GM12878 (cell line): ENCODE data around the gene SIGLEC6. TPM values are rescaled to one million over a fixed set of nuclear protein-coding genes. Genes with fewer than 3 reads are reported as not detected.

Experiments used
- ATAC-seq: fragments of 200-7000 bp; cut with Tn5 transposase; 3 replicates; pipeline ENCODE4 v1.9.1; 2020; ENCODE audit warnings: mild to moderate bottlenecking, moderate library complexity
- BruUV-seq: library from RNA; stranded (reverse); fragments of 400-500 nt; replicated peaks from 2 replicates; lab custom pipeline; 2021; lab: Mats Ljungman, UMichigan
- CTCF ChIA-PET: fragments of 300-600 bp; sonication (Branson Sonifier 250); formaldehyde crosslinking; extraction: SDS; loops from one replicate; lab custom pipeline; 2021; ENCODE audit warnings: inconsistent platforms; lab: Yijun Ruan, JAX
- POLR2A ChIA-PET: fragments of 350-600 bp; formaldehyde crosslinking; extraction: SDS; loops from one replicate; lab custom pipeline; 2021; ENCODE audit warnings: inconsistent platforms; lab: Charles Lee
- RAD21 ChIA-PET: fragments of 300-600 bp; sonication (Branson Sonifier 250); formaldehyde crosslinking; loops from one replicate; lab custom pipeline; 2023; ENCODE audit warnings: antibody characterized with exemption; ENCODE audit not compliant: unreplicated experiment; lab: Charles Lee
- SMC1A ChIA-PET: fragments of 300-600 bp; sonication (Branson Sonifier 250); formaldehyde crosslinking; loops from one replicate; lab custom pipeline; 2023; ENCODE audit not compliant: unreplicated experiment, uncharacterized antibody; lab: Charles Lee
- DNase-seq: peaks from one replicate; pipeline ENCODE4 v3.0.0-alpha.2; 2011; ENCODE audit warnings: low read depth, low spot score
- FAIRE-seq: peaks from 3 replicates; lab custom pipeline; 2011; peaks lifted over from hg19 to GRCh38; lab: Jason Lieb, UNC
- H2AFZ ChIP-seq: 2 replicates; pipeline ENCODE4 v1.6.0; 2011; ENCODE audit warnings: low read depth, low read length, control low read depth; ENCODE audit not compliant: control insufficient read depth
- H3K27ac ChIP-seq: 2 replicates; pipeline ENCODE4 v1.5.1; 2011; ENCODE audit warnings: control low read depth; ENCODE audit not compliant: control insufficient read depth, insufficient read depth
- H3K27me3 ChIP-seq, 2 experiments: replicated peaks in 1 of 2; 2 replicates each; pipeline versions ENCODE4 v1.6.0 to v1.6.1; 2011; ENCODE audit warnings: low read length in 1 of 2; ENCODE audit not compliant: control insufficient read depth in 2 of 2, insufficient read depth in 2 of 2
- H3K36me3 ChIP-seq, 2 experiments: 2 replicates each; pipeline ENCODE4 v1.5.1; 2011; ENCODE audit warnings: low read length in 1 of 2; ENCODE audit not compliant: control insufficient read depth in 2 of 2, insufficient read depth in 2 of 2
- H3K4me1 ChIP-seq: 2 replicates; pipeline ENCODE4 v1.6.1; 2011; ENCODE audit warnings: mild to moderate bottlenecking, low read length, moderate library complexity, mixed read lengths; ENCODE audit not compliant: control insufficient read depth, insufficient read depth
- H3K4me2 ChIP-seq: 2 replicates; pipeline ENCODE4 v1.6.0; 2011; ENCODE audit warnings: control low read depth; ENCODE audit not compliant: control insufficient read depth, insufficient read depth
- H3K4me3 ChIP-seq: fragments of 200-600 bp; sonication (generic); 2 replicates; pipeline ENCODE4 v1.5.1; 2016
- H3K79me2 ChIP-seq: 2 replicates; pipeline ENCODE4 v1.6.0; 2011; ENCODE audit warnings: low read length; ENCODE audit not compliant: control insufficient read depth, insufficient read depth
- H3K9ac ChIP-seq: 2 replicates; pipeline ENCODE4 v1.8.0; 2011; ENCODE audit warnings: low read length, control low read depth, mixed read lengths; ENCODE audit not compliant: control insufficient read depth, insufficient read depth
- H3K9me3 ChIP-seq: replicated peaks from 3 replicates; pipeline ENCODE4 v1.5.1; 2011; ENCODE audit warnings: mild to moderate bottlenecking, low read length; ENCODE audit not compliant: control insufficient read depth, insufficient read depth
- H4K20me1 ChIP-seq: 2 replicates; pipeline ENCODE4 v1.6.0; 2011; ENCODE audit not compliant: control insufficient read depth, insufficient read depth
- EP300 ChIP-seq, 2 experiments: fragments of 150-350 bp in 1 of 2; IDR thresholded peaks; 2 replicates each; pipeline ENCODE4 v1.6.1; 2011 to 2012; ENCODE audit warnings: low read depth in 2 of 2, low read length in 2 of 2, borderline replicate concordance in 1 of 2, improper control_type of control experiment in 1 of 2, inconsistent platforms in 1 of 2; ENCODE audit not compliant: control insufficient read depth in 1 of 2
- EZH2 ChIP-seq: IDR thresholded peaks from 2 replicates; pipeline ENCODE4 v1.6.1; 2012; ENCODE audit warnings: low read depth, mild to moderate bottlenecking, control low read depth, inconsistent platforms, low read length, borderline replicate concordance; ENCODE audit not compliant: control insufficient read depth
- JUNB ChIP-seq: IDR thresholded peaks from 2 replicates; pipeline ENCODE4 v1.6.1; 2016; ENCODE audit warnings: antibody characterized with exemption, mild to moderate bottlenecking
- MTA2 ChIP-seq: fragments of 450-650 bp; IDR thresholded peaks from 2 replicates; pipeline ENCODE4 v1.6.1; 2016; ENCODE audit warnings: low read depth, mild to moderate bottlenecking, moderate library complexity
- NFXL1 ChIP-seq: fragments of 450-650 bp; IDR thresholded peaks from 2 replicates; pipeline ENCODE4 v1.6.1; 2017; ENCODE audit warnings: antibody characterized with exemption, mild to moderate bottlenecking, borderline replicate concordance
- NR2C1 ChIP-seq: fragments of 450-650 bp; IDR thresholded peaks from 2 replicates; pipeline ENCODE4 v1.6.1; 2017; ENCODE audit warnings: antibody characterized with exemption, mild to moderate bottlenecking, moderate library complexity
- RUNX3 ChIP-seq: IDR thresholded peaks from 2 replicates; pipeline ENCODE4 v1.6.1; 2012; ENCODE audit warnings: low read length, inconsistent platforms
- SMC3 ChIP-seq: IDR thresholded peaks from 2 replicates; pipeline ENCODE4 v1.6.1; 2011; ENCODE audit warnings: low read length, improper control_type of control experiment, borderline replicate concordance
- TARDBP ChIP-seq: IDR thresholded peaks from 2 replicates; pipeline ENCODE4 v1.6.1; 2016; ENCODE audit warnings: borderline replicate concordance
- YBX1 ChIP-seq: fragments of 450-650 bp; IDR thresholded peaks from 2 replicates; pipeline ENCODE4 v1.6.1; 2016; ENCODE audit warnings: antibody characterized with exemption
- ZNF217 ChIP-seq: fragments of 450-650 bp; IDR thresholded peaks from 2 replicates; pipeline ENCODE4 v1.6.1; 2017; ENCODE audit warnings: antibody characterized with exemption, mild to moderate bottlenecking
- WGBS: methylation state at CpG from one replicate; pipeline ENCODE4 v1.1.6; 2016; ENCODE audit warnings: low lambda C conversion rate; ENCODE audit not compliant: insufficient replicate concordance, insufficient coverage; ENCODE audit errors: missing lambda C conversion rate; 5-methylcytosine and 5-hydroxymethylcytosine counted together
- in situ Hi-C: fragments of 300-500 bp; cut with MboI; formaldehyde crosslinking; loops from 9 replicates; pipeline ENCODE4 v1.14.3; 2018; ENCODE audit warnings: mixed read lengths
- intact Hi-C: fragments of 100-400 bp; cut with micrococcal nuclease; formaldehyde crosslinking; loops from one replicate; pipeline ENCODE4 v1.14.2; 2022; ENCODE audit not compliant: unreplicated experiment
- polyA plus RNA-seq, 11 experiments: library from polyadenylated mRNA; depleted of rRNA in 4 of 11; unstranded in 6 of 11; stranded (reverse) in 5 of 11; fragments of >200 nt; fragmentation: Nextera tagmentation in 4 of 11; fragmentation: Illumina TruSeq in 1 of 11; extraction: Ambion mirVana in 4 of 11; extraction: Trizol in 1 of 11; gene quantifications; 1 replicate in 1 of 11; 2 replicates in 10 of 11; pipeline versions ENCODE4 v1.2.1 to v1.2.3, GENCODE V29; 2011 to 2016; ENCODE audit warnings: inconsistent platforms in 2 of 11, missing spikeins in 2 of 11, low read depth in 1 of 11
- total RNA-seq, 4 experiments: library from RNA; depleted of rRNA in 3 of 4; stranded (reverse); fragments of >200 nt in 3 of 4; fragmentation: Illumina TruSeq in 1 of 4; extraction: Trizol in 1 of 4; gene quantifications; 2 replicates each; pipeline versions ENCODE4 v1.2.1 to v1.2.3, GENCODE V29; 2013 to 2021
- TF ChIP-seq, protein P1 (sequence below): IDR thresholded peaks from 2 replicates; pipeline ENCODE4 v1.6.1; 2012; ENCODE audit warnings: mild to moderate bottlenecking, low read depth, low read length
- TF ChIP-seq, protein P2 (sequence below): IDR thresholded peaks from 2 replicates; pipeline ENCODE4 v1.6.1; 2012; ENCODE audit warnings: low read depth, low read length, improper control_type of control experiment

SIGLEC6 gene
- total and polyA plus RNA-seq, 10 of the 15 experiments (the other 5 are each of a cell fraction or from before 2014, with no cell fraction given), result 0.08 to 0.40 (median 0.27) TPM; not detected in 2

DNA sequence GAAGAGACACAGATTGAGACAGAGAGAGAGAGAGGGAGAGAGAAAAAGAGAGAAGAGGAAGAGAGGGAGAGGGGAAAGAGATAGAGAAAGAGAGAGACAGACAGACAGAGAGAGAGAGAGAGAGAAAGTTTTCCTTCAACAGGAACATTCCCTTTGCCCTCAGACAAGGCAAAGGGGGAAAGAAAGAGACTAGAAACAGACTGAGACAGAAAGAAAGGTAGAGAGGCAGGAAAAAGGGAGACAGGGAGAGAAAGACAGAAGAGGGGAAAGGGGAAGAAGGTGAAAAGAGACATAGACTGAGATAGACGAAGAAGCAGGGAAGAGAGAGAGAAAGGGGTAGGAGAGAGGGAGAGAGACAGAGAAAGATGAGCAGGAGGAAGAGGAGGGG, 21.1 kb upstream of the SIGLEC6 start:
- H3K9me3 ChIP-seq, result no peaks in the 10 kb centered on the region
- no TSS peak for BruUV-seq
- no peak overlapping the region for H3K27ac ChIP-seq
- no peak for DNase-seq
- no peaks in the 10 kb centered on the region for H4K20me1 ChIP-seq
- in situ Hi-C loops, result no loop called here
- intact Hi-C loops, result no loop called here
- no peak for ATAC-seq
- H3K36me3 ChIP-seq, result no peaks in the 10 kb centered on the region
- ChIA-PET POLR2A (no interaction called here), SMC1A (no interaction called here), RAD21 (no interaction called here)
- H3K79me2 ChIP-seq, result no peaks in the 10 kb centered on the region
- H3K9ac ChIP-seq, result no peak overlapping the region
- H2AFZ ChIP-seq, result no peak overlapping the region
- H3K27me3 ChIP-seq, result no peaks in the 10 kb centered on the region
- H3K4me1 ChIP-seq, result peaks cover 28% of the 10 kb centered on the region
- TF ChIP-seq ZNF217 (no peak), YBX1 (no peak), NR2C1 (no peak), NFXL1 (no peak), SMC3 (no peak)
- TF ChIP-seq, all 136 proteins: peak for 0
- FAIRE-seq, result no peak
- CTCF ChIA-PET, result interaction anchor here (1.1 kb wide), 1 partner anchor 38 kb away, joined by 3 read pairs; no protein-coding TSS in a partner anchor
- Histone ChIP-seq H3K4me2 (no peak overlapping the region), H3K4me3 (no peak overlapping the region)
- 0% methylated on average over 1 of the region's 1 CpG for WGBS

DNA sequence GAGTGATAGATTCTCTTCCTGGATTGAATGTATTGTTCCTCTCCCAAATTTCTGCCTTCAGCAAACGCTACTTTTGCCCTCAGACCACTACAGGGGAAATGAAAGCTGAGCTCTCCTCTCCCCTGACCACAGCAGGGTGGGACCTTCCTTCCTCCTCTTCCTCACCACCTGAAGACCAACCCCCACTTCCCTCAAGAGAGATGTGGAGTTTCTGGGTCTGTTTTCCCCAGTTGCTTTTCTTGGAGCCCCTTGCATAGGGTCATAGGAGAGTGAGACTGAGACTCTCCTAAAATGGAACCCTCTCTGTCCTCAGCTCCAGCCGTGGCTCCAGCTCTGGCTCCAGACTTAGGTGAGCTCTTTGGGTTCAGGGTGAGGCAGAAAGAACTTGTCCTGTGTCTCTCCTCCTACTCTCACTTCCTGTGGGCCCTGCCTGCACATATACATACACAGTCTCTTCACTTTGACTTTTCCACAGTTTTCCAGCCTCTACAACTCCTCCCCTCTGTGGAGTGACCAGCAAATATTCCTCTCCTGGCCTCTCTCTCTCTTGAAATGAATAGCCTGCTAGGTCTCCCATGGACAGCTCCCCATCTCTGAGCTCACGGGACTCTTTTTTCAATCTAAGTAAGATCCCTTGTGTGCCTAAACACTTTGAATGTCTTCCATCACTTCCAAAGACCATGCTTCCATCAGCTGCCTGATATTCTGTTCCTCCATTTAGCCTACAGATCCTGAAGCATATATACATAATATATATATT, 20.4 kb upstream of the SIGLEC6 start:
- Histone ChIP-seq H3K27ac (no peak overlapping the region), H3K27me3 (no peaks in the 10 kb centered on the region), H3K4me3 (no peak overlapping the region; the same call in 1 of the 2 replicates), H3K36me3 (no peaks in the 10 kb centered on the region), H4K20me1 (no peaks in the 10 kb centered on the region), H3K79me2 (no peaks in the 10 kb centered on the region), H2AFZ (no peak overlapping the region), H3K4me2 (no peak overlapping the region), H3K9ac (no peak overlapping the region), H3K4me1 (peaks cover 34% of the 10 kb centered on the region), H3K9me3 (no peaks in the 10 kb centered on the region)
- POLR2A ChIA-PET, result no interaction called here
- no TSS peak for BruUV-seq
- FAIRE-seq (peak; percentile 68), ATAC-seq (no peak), DNase-seq (no peak)
- SMC1A ChIA-PET, result no interaction called here
- CTCF ChIA-PET, result interaction anchor here (1.1 kb wide), 1 partner anchor 38 kb away, joined by 3 read pairs; no protein-coding TSS in a partner anchor
- 2% methylated on average over 3 of the region's 3 CpGs for WGBS
- in situ Hi-C loops (no loop called here), intact Hi-C loops (no loop called here)
- RAD21 ChIA-PET, result no interaction called here
- TF ChIP-seq, protein P1, sequence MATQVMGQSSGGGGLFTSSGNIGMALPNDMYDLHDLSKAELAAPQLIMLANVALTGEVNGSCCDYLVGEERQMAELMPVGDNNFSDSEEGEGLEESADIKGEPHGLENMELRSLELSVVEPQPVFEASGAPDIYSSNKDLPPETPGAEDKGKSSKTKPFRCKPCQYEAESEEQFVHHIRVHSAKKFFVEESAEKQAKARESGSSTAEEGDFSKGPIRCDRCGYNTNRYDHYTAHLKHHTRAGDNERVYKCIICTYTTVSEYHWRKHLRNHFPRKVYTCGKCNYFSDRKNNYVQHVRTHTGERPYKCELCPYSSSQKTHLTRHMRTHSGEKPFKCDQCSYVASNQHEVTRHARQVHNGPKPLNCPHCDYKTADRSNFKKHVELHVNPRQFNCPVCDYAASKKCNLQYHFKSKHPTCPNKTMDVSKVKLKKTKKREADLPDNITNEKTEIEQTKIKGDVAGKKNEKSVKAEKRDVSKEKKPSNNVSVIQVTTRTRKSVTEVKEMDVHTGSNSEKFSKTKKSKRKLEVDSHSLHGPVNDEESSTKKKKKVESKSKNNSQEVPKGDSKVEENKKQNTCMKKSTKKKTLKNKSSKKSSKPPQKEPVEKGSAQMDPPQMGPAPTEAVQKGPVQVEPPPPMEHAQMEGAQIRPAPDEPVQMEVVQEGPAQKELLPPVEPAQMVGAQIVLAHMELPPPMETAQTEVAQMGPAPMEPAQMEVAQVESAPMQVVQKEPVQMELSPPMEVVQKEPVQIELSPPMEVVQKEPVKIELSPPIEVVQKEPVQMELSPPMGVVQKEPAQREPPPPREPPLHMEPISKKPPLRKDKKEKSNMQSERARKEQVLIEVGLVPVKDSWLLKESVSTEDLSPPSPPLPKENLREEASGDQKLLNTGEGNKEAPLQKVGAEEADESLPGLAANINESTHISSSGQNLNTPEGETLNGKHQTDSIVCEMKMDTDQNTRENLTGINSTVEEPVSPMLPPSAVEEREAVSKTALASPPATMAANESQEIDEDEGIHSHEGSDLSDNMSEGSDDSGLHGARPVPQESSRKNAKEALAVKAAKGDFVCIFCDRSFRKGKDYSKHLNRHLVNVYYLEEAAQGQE, result peak; percentile 19; the same call in 1 of the 2 replicates
- TF ChIP-seq EZH2, result no peak
- TF ChIP-seq TARDBP, result no peak
- no peak for TF ChIP-seq JUNB
- no peak for TF ChIP-seq MTA2
- no peak for TF ChIP-seq EP300 (IDR thresholded peaks at IDR 0.05; ENCODE audit: borderline replicate concordance in 1 of 2, control insufficient read depth in 1 of 2, low read depth in 2 of 2, low read length in 2 of 2)
- TF ChIP-seq, protein P2, sequence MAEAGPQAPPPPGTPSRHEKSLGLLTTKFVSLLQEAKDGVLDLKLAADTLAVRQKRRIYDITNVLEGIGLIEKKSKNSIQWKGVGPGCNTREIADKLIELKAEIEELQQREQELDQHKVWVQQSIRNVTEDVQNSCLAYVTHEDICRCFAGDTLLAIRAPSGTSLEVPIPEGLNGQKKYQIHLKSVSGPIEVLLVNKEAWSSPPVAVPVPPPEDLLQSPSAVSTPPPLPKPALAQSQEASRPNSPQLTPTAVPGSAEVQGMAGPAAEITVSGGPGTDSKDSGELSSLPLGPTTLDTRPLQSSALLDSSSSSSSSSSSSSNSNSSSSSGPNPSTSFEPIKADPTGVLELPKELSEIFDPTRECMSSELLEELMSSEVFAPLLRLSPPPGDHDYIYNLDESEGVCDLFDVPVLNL, result no peak
- peak; percentile 44; the same call in 1 of the 2 replicates for TF ChIP-seq RUNX3
